HEK293 (cell line): Measurements from ENCODE around the gene RD3L.

ENCODE experiments used
- CTCF ChIA-PET: fragments of 350-600 bp; formaldehyde crosslinking; extraction: SDS; loops from one replicate; lab custom pipeline; 2021; ENCODE audit warnings: antibody characterized with exemption; lab: Yijun Ruan, JAX
- POLR2A ChIA-PET: fragments of 300-600 bp; formaldehyde crosslinking; extraction: SDS; loops from one replicate; lab custom pipeline; 2020; ENCODE audit warnings: antibody characterized with exemption, inconsistent platforms; lab: Yijun Ruan, JAX
- H3K27ac ChIP-seq: fragments of 200-500 bp; sonication (Bioruptor generic); 2 replicates; pipeline ENCODE4 v1.5.1; 2014; ENCODE audit warnings: low read depth, low read length, control low read depth, inconsistent platforms; ENCODE audit errors: extremely low read depth
- H3K36me3 ChIP-seq, 2 experiments: fragments of 200-500 bp in 1 of 2; sonication (Bioruptor generic) in 1 of 2; 1 replicate in 1 of 2; 2 replicates in 1 of 2; pipeline ENCODE4 v1.5.1; 2014 to 2017; ENCODE audit warnings: inconsistent platforms in 2 of 2, low read length in 2 of 2; ENCODE audit not compliant: control insufficient read depth in 2 of 2, insufficient read depth in 1 of 2
- H3K4me1 ChIP-seq: fragments of 200-500 bp; sonication (Bioruptor generic); 2 replicates; pipeline ENCODE4 v1.5.1; 2014; ENCODE audit warnings: mild to moderate bottlenecking, low read length, inconsistent platforms; ENCODE audit not compliant: control insufficient read depth, insufficient read depth
- H3K4me3 ChIP-seq: 2 replicates; pipeline ENCODE4 v1.5.1; 2011; ENCODE audit warnings: low read depth, mild to moderate bottlenecking, control low read depth, low read length, moderate library complexity
- H3K9me3 ChIP-seq: fragments of 200-500 bp; sonication (Bioruptor generic); 2 replicates; pipeline ENCODE4 v1.5.1; 2014; ENCODE audit warnings: low read depth, low read length, inconsistent platforms; ENCODE audit not compliant: control insufficient read depth, insufficient read depth
- OVOL3 ChIP-seq: fragments of 450-650 bp; formaldehyde crosslinking; IDR thresholded peaks from 2 replicates; pipeline ENCODE4 v1.5.1; 2016; ENCODE audit warnings: missing biosample characterization, missing genetic modification characterization
- PRDM10 ChIP-seq: fragments of 450-650 bp; formaldehyde crosslinking; IDR thresholded peaks from 2 replicates; pipeline ENCODE4 v1.5.1; 2016; ENCODE audit warnings: missing biosample characterization, missing genetic modification characterization
- PRDM6 ChIP-seq: fragments of 450-650 bp; formaldehyde crosslinking; IDR thresholded peaks from 2 replicates; pipeline ENCODE4 v1.5.1; 2017; ENCODE audit warnings: missing biosample characterization, missing genetic modification characterization
- REST ChIP-seq: fragments of 450-650 bp; formaldehyde crosslinking; IDR thresholded peaks from 2 replicates; pipeline ENCODE4 v1.5.1; 2016; ENCODE audit warnings: missing biosample characterization, missing genetic modification characterization
- YY2 ChIP-seq: fragments of 450-650 bp; formaldehyde crosslinking; IDR thresholded peaks from 2 replicates; pipeline ENCODE4 v1.5.1; 2016; ENCODE audit warnings: missing biosample characterization, missing genetic modification characterization
- ZIC2 ChIP-seq: fragments of 450-650 bp; formaldehyde crosslinking; IDR thresholded peaks from 2 replicates; pipeline ENCODE4 v1.5.1; 2016; ENCODE audit warnings: missing biosample characterization, missing genetic modification characterization
- ZNF214 ChIP-seq: fragments of 450-650 bp; formaldehyde crosslinking; IDR thresholded peaks from 2 replicates; pipeline ENCODE4 v1.5.1; 2017; ENCODE audit warnings: missing biosample characterization, mild to moderate bottlenecking, missing genetic modification characterization, borderline replicate concordance
- ZNF24 ChIP-seq: fragments of 450-650 bp; formaldehyde crosslinking; IDR thresholded peaks from 2 replicates; pipeline ENCODE4 v1.5.1; 2016; ENCODE audit warnings: missing biosample characterization, missing genetic modification characterization
- ZNF324 ChIP-seq: fragments of 450-650 bp; formaldehyde crosslinking; IDR thresholded peaks from 2 replicates; pipeline ENCODE4 v1.5.1; 2016; ENCODE audit warnings: missing biosample characterization, missing genetic modification characterization
- ZNF354C ChIP-seq: fragments of 450-650 bp; formaldehyde crosslinking; IDR thresholded peaks from 2 replicates; pipeline ENCODE4 v1.5.1; 2016; ENCODE audit warnings: missing biosample characterization, missing genetic modification characterization, low read depth, borderline replicate concordance
- ZNF513 ChIP-seq: fragments of 450-650 bp; IDR thresholded peaks from 2 replicates; pipeline ENCODE4 v1.5.1; 2018; ENCODE audit warnings: missing biosample characterization, missing genetic modification characterization
- ZNF518A ChIP-seq: fragments of 450-650 bp; formaldehyde crosslinking; conservative IDR thresholded peaks from 2 replicates; pipeline ENCODE4 v1.5.1; 2016; ENCODE audit warnings: low read depth, missing biosample characterization, missing genetic modification characterization
- ZNF660 ChIP-seq: fragments of 450-650 bp; IDR thresholded peaks from 2 replicates; pipeline ENCODE4 v1.5.1; 2018; ENCODE audit warnings: missing biosample characterization, mild to moderate bottlenecking, missing genetic modification characterization
- ZNF670 ChIP-seq: fragments of 450-650 bp; formaldehyde crosslinking; IDR thresholded peaks from 2 replicates; pipeline ENCODE4 v1.5.1; 2016; ENCODE audit warnings: missing biosample characterization, missing genetic modification characterization, low read depth
- ZNF692 ChIP-seq: fragments of 450-650 bp; formaldehyde crosslinking; IDR thresholded peaks from 2 replicates; pipeline ENCODE4 v1.5.1; 2016; ENCODE audit warnings: missing biosample characterization, missing genetic modification characterization
- ZNF785 ChIP-seq: fragments of 450-650 bp; formaldehyde crosslinking; IDR thresholded peaks from 2 replicates; pipeline ENCODE4 v1.5.1; 2016; ENCODE audit warnings: missing biosample characterization, missing genetic modification characterization

RD3L gene

GRCh38 chr14:103931422-103931821 lies 10.9 kb downstream of the RD3L start:
- POLR2A ChIA-PET: no interaction called here
- no peak overlapping the region for H3K4me3 ChIP-seq
- H3K36me3 ChIP-seq: no peaks in the 10 kb centered on the region
- TF ChIP-seq ZNF660 (tag by site-specific recombination): no peak
- no peak for TF ChIP-seq PRDM10 (tag by site-specific recombination)
- TF ChIP-seq ZNF785: no peak
- no peaks in the 10 kb centered on the region for H3K9me3 ChIP-seq
- CTCF ChIA-PET: interaction anchor here (0.5 to 1.9 kb wide), 4 partner anchors 11 to 31 kb away, joined by 3 to 6 read pairs (median 4); partner anchors contain the start of gene RD3L
- no peaks in the 10 kb centered on the region for H3K4me1 ChIP-seq
- no peak overlapping the region for H3K27ac ChIP-seq

- no peak overlapping the region for H3K27ac ChIP-seq
- no peaks in the 10 kb centered on the region for H3K36me3 ChIP-seq
- no peaks in the 10 kb centered on the region for H3K9me3 ChIP-seq
- ChIA-PET POLR2A (no interaction called here), CTCF (interaction anchor here (0.8 to 1.4 kb wide), 4 partner anchors 10 to 21 kb away, joined by 3 to 4 read pairs (median 4); no protein-coding TSS in a partner anchor)
- H3K4me3 ChIP-seq: no peak overlapping the region
- no peaks in the 10 kb centered on the region for H3K4me1 ChIP-seq
- no peak for TF ChIP-seq ZNF692 (tag by site-specific recombination)
- no peak for TF ChIP-seq ZNF214 (tag by site-specific recombination)
- no peak for TF ChIP-seq ZNF513 (tag by site-specific recombination)
- no peak for TF ChIP-seq ZNF518A (tag by site-specific recombination)
- no peak for TF ChIP-seq YY2 (tag by site-specific recombination)
- TF ChIP-seq PRDM6 (tag by site-specific recombination): no peak
- no peak for TF ChIP-seq REST (tag by site-specific recombination)
- TF ChIP-seq ZNF24 (tag by site-specific recombination): no peak
- TF ChIP-seq ZIC2 (tag by site-specific recombination): no peak
- no peak for TF ChIP-seq OVOL3 (tag by site-specific recombination)
- TF ChIP-seq ZNF670 (tag by site-specific recombination): no peak
- TF ChIP-seq ZNF324 (tag by site-specific recombination): no peak
- TF ChIP-seq ZNF354C (tag by site-specific recombination): no peak
These were observed 12.2 kb downstream of the RD3L start for GRCh38 chr14:103930051-103930604.
